ENCODE results near the gene UPP2. TPM values are rescaled to one million over a fixed set of nuclear protein-coding genes. Genes with fewer than 3 reads are reported as not detected.

UPP2 gene
- total RNA-seq, 1 experiment from 2014 or later: not detected

- in situ Hi-C loops (cut with HindIII; ENCODE audit: low pct_unique_long_range_greater_than_20kb, low sequenced_read_pairs): no loop called here
- Histone ChIP-seq H3K36me3 (ENCODE audit: control insufficient read depth, insufficient read depth, low read length) (no peaks in the 10 kb centered on the region; the same call in 1 of the 2 replicates), H3K27ac (ENCODE audit: low read length) (no peak overlapping the region), H3K4me3 (ENCODE audit: low read depth in 2 of 2, low read length in 2 of 2) (no peak overlapping the region), H3K27me3 (ENCODE audit: control insufficient read depth, insufficient read depth, low read length) (no peaks in the 10 kb centered on the region; the same call in 1 of the 2 replicates), H3K9me3 (ENCODE audit: control insufficient read depth, insufficient read depth, low read depth, low read length) (no peaks in the 10 kb centered on the region), H3K4me1 (ENCODE audit: control insufficient read depth, insufficient read depth, low read length) (no peaks in the 10 kb centered on the region)
- TF ChIP-seq SIN3A (IDR thresholded peaks at IDR 0.05; ENCODE audit: borderline replicate concordance, insufficient read depth, low read depth, low read length) (no peak), POLR2AphosphoS5 (IDR thresholded peaks at IDR 0.05; ENCODE audit: low read depth, low read length) (no peak), CTCF (IDR thresholded peaks at IDR 0.05) (no peak), TCF7L2 (IDR thresholded peaks at IDR 0.05; ENCODE audit: low read depth, low read length) (no peak), REST (IDR thresholded peaks at IDR 0.05; ENCODE audit: insufficient read depth in 1 of 2, low read depth in 2 of 2, low read length in 1 of 2) (no peak)
- DNase-seq (ENCODE audit: low read depth, low spot score) (no peak), ATAC-seq (no peak)
- ChIA-PET POLR2A (no interaction called here), CTCF (no interaction called here)
- no TSS peak for BruUV-seq (replicated peaks)
- intact Hi-C loops (cut with micrococcal nuclease; ENCODE audit: unreplicated experiment): loop anchor here (10.0 kb wide), 1 partner anchor 138 kb away; no protein-coding TSS in a partner anchor
These were observed 71.0 kb downstream of the UPP2 start for GRCh38 chr2:158172719-158173118.

GRCh38 chr2:158174495-158174894 is 72.8 kb downstream of the UPP2 start:
- CTCF ChIA-PET: no interaction called here
- POLR2A ChIA-PET: no interaction called here
- no peak for DNase-seq (ENCODE audit: low read depth, low spot score)
- no peak overlapping the region for H3K4me3 ChIP-seq (ENCODE audit: low read depth in 2 of 2, low read length in 2 of 2)
- no peaks in the 10 kb centered on the region for H3K4me1 ChIP-seq (ENCODE audit: control insufficient read depth, insufficient read depth, low read length)
- no peak for ATAC-seq
- no peak overlapping the region for H3K27ac ChIP-seq (ENCODE audit: low read length)
- no peaks in the 10 kb centered on the region for H3K9me3 ChIP-seq (ENCODE audit: control insufficient read depth, insufficient read depth, low read depth, low read length)
- TF ChIP-seq SIN3A (IDR thresholded peaks at IDR 0.05; ENCODE audit: borderline replicate concordance, insufficient read depth, low read depth, low read length) (no peak), CTCF (IDR thresholded peaks at IDR 0.05) (no peak), TCF7L2 (IDR thresholded peaks at IDR 0.05; ENCODE audit: low read depth, low read length) (no peak), POLR2AphosphoS5 (IDR thresholded peaks at IDR 0.05; ENCODE audit: low read depth, low read length) (no peak), REST (IDR thresholded peaks at IDR 0.05; ENCODE audit: insufficient read depth in 1 of 2, low read depth in 2 of 2, low read length in 1 of 2) (no peak)
- intact Hi-C loops (cut with micrococcal nuclease; ENCODE audit: unreplicated experiment): loop anchor here (10.0 kb wide), 1 partner anchor 140 kb away; no protein-coding TSS in a partner anchor
- peaks cover 2% of the 10 kb centered on the region; the same call in 1 of the 2 replicates for H3K27me3 ChIP-seq (ENCODE audit: control insufficient read depth, insufficient read depth, low read length)
- no TSS peak for BruUV-seq (replicated peaks)
- in situ Hi-C loops (cut with HindIII; ENCODE audit: low pct_unique_long_range_greater_than_20kb, low sequenced_read_pairs): no loop called here
- no peaks in the 10 kb centered on the region; the same call in 1 of the 2 replicates for H3K36me3 ChIP-seq (ENCODE audit: control insufficient read depth, insufficient read depth, low read length)
